ENCODE measurements around the gene BICD1.

- no peak for TF ChIP-seq CTCF (IDR thresholded peaks at IDR 0.05; ENCODE audit: borderline replicate concordance, extremely low read depth, low read length, poor library complexity, severe bottlenecking)
- no peak for TF ChIP-seq EZH2 (IDR thresholded peaks at IDR 0.05; ENCODE audit: borderline replicate concordance, low read depth, low read length, severe bottlenecking)
These were observed 272.6 kb downstream of the BICD1 start for GRCh38 chr12:32379213-32379612.

All from DND-41 (cell line).